Left ventricle myocardium inferior (tissue), 1 donor: ENCODE data around the gene CPT1B. TPM values are rescaled to one million over a fixed set of nuclear protein-coding genes. Genes with fewer than 3 reads are reported as not detected.

Experiments used
- DNase-seq: peaks from one replicate; pipeline ENCODE4 v3.0.0-alpha.2; 2020
- H3K27ac ChIP-seq: fragments of 200-600 bp; replicated peaks from 2 replicates; pipeline ENCODE4 v1.8.0; 2021
- H3K27me3 ChIP-seq: fragments of 200-600 bp; 2 replicates; pipeline ENCODE4 v1.8.0; 2021; ENCODE audit warnings: low read depth
- H3K36me3 ChIP-seq: fragments of 200-600 bp; 2 replicates; pipeline ENCODE4 v1.8.0; 2021
- H3K4me1 ChIP-seq: fragments of 200-600 bp; 2 replicates; pipeline ENCODE4 v1.8.0; 2021
- H3K4me3 ChIP-seq: fragments of 200-600 bp; 2 replicates; pipeline ENCODE4 v1.8.0; 2021; ENCODE audit warnings: mild to moderate bottlenecking, moderate library complexity
- H3K9me3 ChIP-seq: fragments of 200-600 bp; replicated peaks from 2 replicates; pipeline ENCODE4 v1.8.0; 2021
- CTCF ChIP-seq: fragments of 200-600 bp; IDR thresholded peaks from 2 replicates; pipeline ENCODE4 v1.8.0; 2021; ENCODE audit warnings: antibody characterized with exemption, mild to moderate bottlenecking, borderline replicate concordance
- intact Hi-C: fragments of 100-400 bp; cut with micrococcal nuclease; formaldehyde crosslinking; loops from one replicate; pipeline ENCODE4 v1.11.0; 2022
- total RNA-seq: library from RNA; stranded (reverse); fragmentation: NEBNext Ultra II Directional; extraction: Animal tissue kit (Norgen Biotek cat#: 25700); gene quantifications from one replicate; pipeline ENCODE4 v1.2.1, GENCODE V29; 2021
- donor health status: DM: no; HTN: yes; CAD: no; lungs with severe emphysema.

The CPT1B gene
- total RNA-seq, 1 donor from 2014 or later: 394 TPM

- no peaks in the 10 kb centered on the region for H3K9me3 ChIP-seq
- H3K4me1 ChIP-seq: peaks cover 29% of the 10 kb centered on the region
- intact Hi-C loops: no loop called here
- no peak overlapping the region for H3K4me3 ChIP-seq
- H3K27me3 ChIP-seq: no peaks in the 10 kb centered on the region
- no peak overlapping the region for H3K27ac ChIP-seq
- no peak for DNase-seq
- TF ChIP-seq CTCF: no peak
- H3K36me3 ChIP-seq: peaks cover 6% of the 10 kb centered on the region
Observed at GRCh38 chr22:50585238-50585637, 7.0 kb upstream of the CPT1B start.

- no peak for TF ChIP-seq CTCF
- peaks cover 38% of the 10 kb centered on the region for H3K4me1 ChIP-seq
- peak overlapping the region; percentile 83 for H3K4me3 ChIP-seq
- H3K27me3 ChIP-seq: no peaks in the 10 kb centered on the region
- intact Hi-C loops: no loop called here
- peaks cover 12% of the 10 kb centered on the region for H3K36me3 ChIP-seq
- no peak overlapping the region for H3K27ac ChIP-seq
- no peak for DNase-seq
- H3K9me3 ChIP-seq: no peaks in the 10 kb centered on the region
Observed at GRCh38 chr22:50584106-50585096, 6.2 kb upstream of the CPT1B start.

GRCh38 chr22:50583294-50583861 lies 5.2 kb upstream of the CPT1B start:
- intact Hi-C loops: no loop called here
- H3K9me3 ChIP-seq: no peaks in the 10 kb centered on the region
- peaks cover 12% of the 10 kb centered on the region for H3K36me3 ChIP-seq
- peak overlapping the region; percentile 83 for H3K4me3 ChIP-seq
- peak overlapping the region; percentile 99 for H3K27ac ChIP-seq
- DNase-seq: no peak
- no peak for TF ChIP-seq CTCF
- peaks cover 48% of the 10 kb centered on the region for H3K4me1 ChIP-seq
- H3K27me3 ChIP-seq: no peaks in the 10 kb centered on the region

- peaks cover 12% of the 10 kb centered on the region for H3K36me3 ChIP-seq
- peak within 1 kb of the TSS; percentile 99 for H3K27ac ChIP-seq
- no peaks in the 10 kb centered on the region for H3K9me3 ChIP-seq
- peak within 1 kb of the TSS; percentile 83 for H3K4me3 ChIP-seq
- H3K4me1 ChIP-seq: peaks cover 53% of the 10 kb centered on the region
- no peak for TF ChIP-seq CTCF
- peak; percentile 98 for DNase-seq
- intact Hi-C loops: no loop called here
- H3K27me3 ChIP-seq: no peaks in the 10 kb centered on the region
Observed at GRCh38 chr22:50582493-50583293, 4.5 kb upstream of the CPT1B start, which contains the start of gene CHKB. CHKB (minus strand) TSS chr22:50582849; CDS start chr22:50582781, 68 bp downstream.

- no peak for TF ChIP-seq CTCF
- H3K27me3 ChIP-seq: no peaks in the 10 kb centered on the region
- H3K4me3 ChIP-seq: peak overlapping the region; percentile 83
- H3K36me3 ChIP-seq: peaks cover 12% of the 10 kb centered on the region
- no peak for DNase-seq
- H3K9me3 ChIP-seq: no peaks in the 10 kb centered on the region
- intact Hi-C loops: no loop called here
- peak overlapping the region; percentile 99 for H3K27ac ChIP-seq
- H3K4me1 ChIP-seq: peaks cover 60% of the 10 kb centered on the region
Observed at GRCh38 chr22:50581950-50582492, 3.8 kb upstream of the CPT1B start.
